Measurements from ENCODE around the gene UBIAD1. TPM values are rescaled to one million over a fixed set of nuclear protein-coding genes. Genes with fewer than 3 reads are reported as not detected.

Gene UBIAD1
- total and polyA plus RNA-seq, 2 experiments from 2014 or later, result 13.7 to 31.6 TPM

GRCh38 chr1:11301601-11302000, 28.6 kb downstream of the UBIAD1 start:
- Mint-ChIP-seq H3K27me3 (ENCODE audit: insufficient read depth, low read depth, poor library complexity) (peaks cover 10% of the 10 kb centered on the region), H3K4me1 (peaks cover 11% of the 10 kb centered on the region), H3K27ac (no peak overlapping the region), H3K9me3 (peaks cover 3% of the 10 kb centered on the region; the same call in 2 of the 3 replicates), H3K4me3 (no peak overlapping the region), H3K36me3 (ENCODE audit: low read depth) (no peaks in the 10 kb centered on the region)
- Histone ChIP-seq H3K9me2 (ENCODE audit: insufficient read depth) (no peaks in the 10 kb centered on the region; the same call in 1 of the 2 replicates), H3K4me1 (ENCODE audit: insufficient read depth) (peaks cover 15% of the 10 kb centered on the region), H3K27me3 (ENCODE audit: insufficient read depth) (no peaks in the 10 kb centered on the region), H3F3A (replicated peaks; ENCODE audit: low read depth) (0 out of 2 replicates have a peak, but pooled peaks cover 5% of the 10 kb centered on the region), H2AFZ (no peak overlapping the region), H3K27ac (ENCODE audit: low read depth) (no peak overlapping the region), H3K4me2 (no peak overlapping the region), H3K79me2 (replicated peaks; ENCODE audit: insufficient read depth) (no peaks in the 10 kb centered on the region), H3K4me3 (no peak overlapping the region), H4K20me1 (replicated peaks; ENCODE audit: insufficient read depth) (no peaks in the 10 kb centered on the region), H3K36me3 (ENCODE audit: insufficient read depth) (no peaks in the 10 kb centered on the region)
- TF ChIP-seq REST (IDR thresholded peaks at IDR 0.05; ENCODE audit: unreplicated experiment) (no peak), CREB1 (CRISPR knock-in tag; IDR thresholded peaks at IDR 0.05; ENCODE audit: low read depth) (no peak), EZH2phosphoT487 (IDR thresholded peaks at IDR 0.05; ENCODE audit: unreplicated experiment) (no peak), ZNF462 (CRISPR knock-in tag; IDR thresholded peaks at IDR 0.05) (no peak)
- no peak for DNase-seq (ENCODE audit: low spot score)
- no peak for ATAC-seq
